HEK293 (cell line): ENCODE results near the gene AFF2.

Source experiments
- CTCF ChIA-PET: fragments of 350-600 bp; formaldehyde crosslinking; extraction: SDS; loops from one replicate; lab custom pipeline; 2021; ENCODE audit warnings: antibody characterized with exemption; lab: Yijun Ruan, JAX
- POLR2A ChIA-PET: fragments of 300-600 bp; formaldehyde crosslinking; extraction: SDS; loops from one replicate; lab custom pipeline; 2020; ENCODE audit warnings: antibody characterized with exemption, inconsistent platforms; lab: Yijun Ruan, JAX
- H3K27ac ChIP-seq: fragments of 200-500 bp; sonication (Bioruptor generic); 2 replicates; pipeline ENCODE4 v1.5.1; 2014; ENCODE audit warnings: low read depth, low read length, control low read depth, inconsistent platforms; ENCODE audit errors: extremely low read depth
- H3K36me3 ChIP-seq, 2 experiments: fragments of 200-500 bp in 1 of 2; sonication (Bioruptor generic) in 1 of 2; 1 replicate in 1 of 2; 2 replicates in 1 of 2; pipeline ENCODE4 v1.5.1; 2014 to 2017; ENCODE audit warnings: inconsistent platforms in 2 of 2, low read length in 2 of 2; ENCODE audit not compliant: control insufficient read depth in 2 of 2, insufficient read depth in 1 of 2
- H3K4me1 ChIP-seq: fragments of 200-500 bp; sonication (Bioruptor generic); 2 replicates; pipeline ENCODE4 v1.5.1; 2014; ENCODE audit warnings: mild to moderate bottlenecking, low read length, inconsistent platforms; ENCODE audit not compliant: control insufficient read depth, insufficient read depth
- H3K4me3 ChIP-seq: 2 replicates; pipeline ENCODE4 v1.5.1; 2011; ENCODE audit warnings: low read depth, mild to moderate bottlenecking, control low read depth, low read length, moderate library complexity
- H3K9me3 ChIP-seq: fragments of 200-500 bp; sonication (Bioruptor generic); 2 replicates; pipeline ENCODE4 v1.5.1; 2014; ENCODE audit warnings: low read depth, low read length, inconsistent platforms; ENCODE audit not compliant: control insufficient read depth, insufficient read depth
- BCL11A ChIP-seq: fragments of 450-650 bp; formaldehyde crosslinking; IDR thresholded peaks from 2 replicates; pipeline ENCODE4 v1.5.1; 2016; ENCODE audit warnings: low read depth, missing biosample characterization, missing genetic modification characterization
- GLI2 ChIP-seq: fragments of 450-650 bp; formaldehyde crosslinking; IDR thresholded peaks from 2 replicates; pipeline ENCODE4; 2017; ENCODE audit warnings: missing biosample characterization, missing genetic modification characterization, low read depth, borderline replicate concordance
- HOXD13 ChIP-seq: sonication (generic); formaldehyde crosslinking; IDR thresholded peaks from 2 replicates; pipeline ENCODE4 v1.8.0; 2022; ENCODE audit warnings: missing genetic modification reagents, borderline replicate concordance
- IKZF3 ChIP-seq: fragments of 450-650 bp; IDR thresholded peaks from 2 replicates; pipeline ENCODE4 v1.5.0; 2018; ENCODE audit warnings: missing biosample characterization, mild to moderate bottlenecking, missing genetic modification characterization, moderate library complexity
- KLF16 ChIP-seq: fragments of 450-650 bp; formaldehyde crosslinking; IDR thresholded peaks from 2 replicates; pipeline ENCODE4 v1.5.1; 2017; ENCODE audit warnings: missing biosample characterization, missing genetic modification characterization
- KLF8 ChIP-seq: fragments of 450-650 bp; formaldehyde crosslinking; IDR thresholded peaks from 2 replicates; pipeline ENCODE4 v1.5.1; 2016; ENCODE audit warnings: missing biosample characterization, missing genetic modification characterization
- PRDM4 ChIP-seq: fragments of 450-650 bp; formaldehyde crosslinking; IDR thresholded peaks from 2 replicates; pipeline ENCODE4 v1.5.1; 2017; ENCODE audit warnings: missing biosample characterization, missing genetic modification characterization
- SETDB1 ChIP-seq: IDR thresholded peaks from one replicate; pipeline ENCODE4 v1.6.1; 2017; ENCODE audit warnings: mild to moderate bottlenecking, low read length, moderate library complexity, mixed read lengths; ENCODE audit not compliant: insufficient read length
- TRIM28 ChIP-seq: IDR thresholded peaks from 2 replicates; pipeline ENCODE4 v1.6.1; 2011; ENCODE audit warnings: low read length, control low read depth, borderline replicate concordance
- ZFP3 ChIP-seq: fragments of 450-650 bp; formaldehyde crosslinking; IDR thresholded peaks from 2 replicates; pipeline ENCODE4 v1.5.1; 2016; ENCODE audit warnings: low read depth, missing biosample characterization, missing genetic modification characterization
- ZNF138 ChIP-seq: fragments of 450-650 bp; formaldehyde crosslinking; IDR thresholded peaks from 2 replicates; pipeline ENCODE4 v1.5.1; 2016; ENCODE audit warnings: missing biosample characterization, missing genetic modification characterization, borderline replicate concordance
- ZNF16 ChIP-seq: fragments of 450-650 bp; formaldehyde crosslinking; IDR thresholded peaks from 2 replicates; pipeline ENCODE4 v1.5.1; 2016; ENCODE audit warnings: low read depth, missing biosample characterization, missing genetic modification characterization
- ZNF19 ChIP-seq: fragments of 450-650 bp; formaldehyde crosslinking; IDR thresholded peaks from 2 replicates; pipeline ENCODE4; 2016; ENCODE audit warnings: missing biosample characterization, missing genetic modification characterization, low read depth
- ZNF2 ChIP-seq: fragments of 450-650 bp; formaldehyde crosslinking; IDR thresholded peaks from 2 replicates; pipeline ENCODE4 v1.5.1; 2016; ENCODE audit warnings: missing biosample characterization, missing genetic modification characterization
- ZNF341 ChIP-seq: fragments of 450-650 bp; formaldehyde crosslinking; IDR thresholded peaks from 2 replicates; pipeline ENCODE4; 2016; ENCODE audit warnings: low read depth, missing biosample characterization, missing genetic modification characterization
- ZNF404 ChIP-seq: fragments of 450-650 bp; formaldehyde crosslinking; IDR thresholded peaks from 2 replicates; pipeline ENCODE4 v1.5.1; 2017; ENCODE audit warnings: missing biosample characterization, missing genetic modification characterization
- ZNF48 ChIP-seq: fragments of 450-650 bp; formaldehyde crosslinking; IDR thresholded peaks from 2 replicates; pipeline ENCODE4 v1.5.1; 2016; ENCODE audit warnings: missing biosample characterization, missing genetic modification characterization
- ZNF548 ChIP-seq: fragments of 450-650 bp; formaldehyde crosslinking; IDR thresholded peaks from 2 replicates; pipeline ENCODE4 v1.5.1; 2016; ENCODE audit warnings: missing biosample characterization, missing genetic modification characterization
- ZNF600 ChIP-seq: fragments of 450-650 bp; formaldehyde crosslinking; IDR thresholded peaks from 2 replicates; pipeline ENCODE4 v1.5.1; 2016; ENCODE audit warnings: missing biosample characterization, missing genetic modification characterization
- ZNF621 ChIP-seq: fragments of 450-650 bp; formaldehyde crosslinking; IDR thresholded peaks from 2 replicates; pipeline ENCODE4 v1.5.1; 2017; ENCODE audit warnings: missing biosample characterization, missing genetic modification characterization
- ZNF639 ChIP-seq: fragments of 450-650 bp; formaldehyde crosslinking; IDR thresholded peaks from 2 replicates; pipeline ENCODE4 v1.5.1; 2016; ENCODE audit warnings: missing biosample characterization, missing genetic modification characterization
- ZNF658 ChIP-seq: fragments of 450-650 bp; formaldehyde crosslinking; IDR thresholded peaks from 2 replicates; pipeline ENCODE4; 2016; ENCODE audit warnings: missing biosample characterization, missing genetic modification characterization
- ZNF792 ChIP-seq: fragments of 450-650 bp; formaldehyde crosslinking; IDR thresholded peaks from 2 replicates; pipeline ENCODE4 v1.5.1; 2016; ENCODE audit warnings: missing biosample characterization, missing genetic modification characterization
- TF ChIP-seq, protein P1 (sequence below): fragments of 450-650 bp; formaldehyde crosslinking; optimal IDR thresholded peaks from 2 replicates; pipeline ENCODE3; 2016; ENCODE audit warnings: missing biosample characterization, mild to moderate bottlenecking, missing genetic modification characterization
- TF ChIP-seq, protein P2 (sequence below): fragments of 450-650 bp; formaldehyde crosslinking; IDR thresholded peaks from 2 replicates; pipeline ENCODE4 v1.5.1; 2016; ENCODE audit warnings: missing biosample characterization, missing genetic modification characterization

The AFF2 gene

GRCh38 chrX:148500423-148501385, at the start of gene AFF2:
Gene AFF2, plus strand, starts transcription at chrX:148500617. Its CDS starts 481 bp downstream, at chrX:148501098.
- CTCF ChIA-PET, result no interaction called here
- H3K4me1 ChIP-seq, result peaks cover 9% of the 10 kb centered on the region; the same call in 1 of the 2 replicates
- H3K27ac ChIP-seq, result peak within 1 kb of the TSS; percentile 72; the same call in 1 of the 2 replicates
- H3K36me3 ChIP-seq, result no peaks in the 10 kb centered on the region
- POLR2A ChIA-PET, result interaction anchor here (0.6 to 0.8 kb wide), 3 partner anchors 9 to 256 kb away, joined by 3 to 4 read pairs (median 3); no protein-coding TSS in a partner anchor
- TF ChIP-seq SETDB1 (no peak), ZNF792 (tag by site-specific recombination) (no peak), ZNF341 (tag by site-specific recombination) (peak; percentile 76), ZNF548 (tag by site-specific recombination) (no peak), BCL11A (tag by site-specific recombination) (no peak), ZNF16 (no peak), PRDM4 (tag by site-specific recombination) (no peak)
- TF ChIP-seq, protein P1, sequence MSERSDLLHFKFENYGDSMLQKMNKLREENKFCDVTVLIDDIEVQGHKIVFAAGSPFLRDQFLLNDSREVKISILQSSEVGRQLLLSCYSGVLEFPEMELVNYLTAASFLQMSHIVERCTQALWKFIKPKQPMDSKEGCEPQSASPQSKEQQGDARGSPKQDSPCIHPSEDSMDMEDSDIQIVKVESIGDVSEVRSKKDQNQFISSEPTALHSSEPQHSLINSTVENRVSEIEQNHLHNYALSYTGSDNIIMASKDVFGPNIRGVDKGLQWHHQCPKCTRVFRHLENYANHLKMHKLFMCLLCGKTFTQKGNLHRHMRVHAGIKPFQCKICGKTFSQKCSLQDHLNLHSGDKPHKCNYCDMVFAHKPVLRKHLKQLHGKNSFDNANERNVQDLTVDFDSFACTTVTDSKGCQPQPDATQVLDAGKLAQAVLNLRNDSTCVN (tag by site-specific recombination), result peak; percentile 36
- TF ChIP-seq, all 188 proteins: peak for 2
- Histone ChIP-seq H3K9me3 (no peaks in the 10 kb centered on the region), H3K4me3 (peak within 1 kb of the TSS; percentile 63)

- TF ChIP-seq GLI2 (tag by site-specific recombination), result no peak
- TF ChIP-seq ZNF621, result no peak
- TF ChIP-seq ZNF138 (tag by site-specific recombination), result no peak
- TF ChIP-seq ZNF404 (tag by site-specific recombination), result no peak
- no peak for TF ChIP-seq ZFP3 (tag by site-specific recombination)
- TF ChIP-seq ZNF658 (tag by site-specific recombination), result no peak
- ChIA-PET POLR2A (no interaction called here), CTCF (no interaction called here)
- Histone ChIP-seq H3K36me3 (no peaks in the 10 kb centered on the region), H3K9me3 (no peaks in the 10 kb centered on the region), H3K4me1 (no peaks in the 10 kb centered on the region), H3K4me3 (no peak overlapping the region), H3K27ac (no peak overlapping the region)
Observed at GRCh38 chrX:148457279-148457678, 43.1 kb upstream of the AFF2 start.

GRCh38 chrX:148459343-148459742, 41.1 kb upstream of the AFF2 start:
- H3K4me1 ChIP-seq, result no peaks in the 10 kb centered on the region
- H3K4me3 ChIP-seq, result no peak overlapping the region
- H3K27ac ChIP-seq, result no peak overlapping the region

More at GRCh38 chrX:148459343-148459742, 41.1 kb upstream of the AFF2 start:
- CTCF ChIA-PET, result interaction anchor here (0.6 kb wide), 1 partner anchor 241 kb away, joined by 4 read pairs; no protein-coding TSS in a partner anchor
- no peak for TF ChIP-seq ZNF639 (tag by site-specific recombination)
- TF ChIP-seq ZNF600 (tag by site-specific recombination), result no peak
- TF ChIP-seq IKZF3 (tag by site-specific recombination), result no peak
- no peak for TF ChIP-seq KLF16 (tag by site-specific recombination)
- TF ChIP-seq HOXD13 (CRISPR knock-in tag), result no peak
- TF ChIP-seq, protein P2, sequence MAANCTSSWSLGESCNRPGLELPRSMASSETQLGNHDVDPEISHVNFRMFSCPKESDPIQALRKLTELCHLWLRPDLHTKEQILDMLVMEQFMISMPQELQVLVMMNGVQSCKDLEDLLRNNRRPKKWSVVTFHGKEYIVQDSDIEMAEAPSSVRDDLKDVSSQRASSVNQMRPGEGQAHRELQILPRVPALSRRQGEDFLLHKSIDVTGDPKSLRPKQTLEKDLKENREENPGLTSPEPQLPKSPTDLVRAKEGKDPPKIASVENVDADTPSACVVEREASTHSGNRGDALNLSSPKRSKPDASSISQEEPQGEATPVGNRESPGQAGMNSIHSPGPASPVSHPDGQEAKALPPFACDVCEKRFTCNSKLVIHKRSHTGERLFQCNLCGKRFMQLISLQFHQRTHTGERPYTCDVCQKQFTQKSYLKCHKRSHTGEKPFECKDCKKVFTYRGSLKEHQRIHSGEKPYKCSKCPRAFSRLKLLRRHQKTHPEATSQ (tag by site-specific recombination), result no peak
- no peak for TF ChIP-seq TRIM28
- TF ChIP-seq ZNF2 (tag by site-specific recombination), result no peak
- TF ChIP-seq KLF8 (tag by site-specific recombination), result no peak
- TF ChIP-seq ZNF19 (tag by site-specific recombination), result no peak
- TF ChIP-seq ZNF48, result no peak
- POLR2A ChIA-PET, result no interaction called here
- H3K9me3 ChIP-seq, result no peaks in the 10 kb centered on the region
- H3K36me3 ChIP-seq, result no peaks in the 10 kb centered on the region
